Bronchial epithelial cell (primary cell): ENCODE data around the gene COL4A1. TPM values are rescaled to one million over a fixed set of nuclear protein-coding genes. Genes with fewer than 3 reads are reported as not detected.
"Not testable (repeated sequence)": the region's sequence is repeated elsewhere in the genome, so short reads cannot be mapped to it uniquely, and the experiment has no call there.

Experiments
- DNase-seq: peaks from one replicate; pipeline ENCODE4 v3.0.0-alpha.2; 2010; ENCODE audit warnings: low read depth
- FAIRE-seq: peaks from 2 replicates; lab custom pipeline; 2011; peaks lifted over from hg19 to GRCh38; lab: Jason Lieb, UNC
- H3K27me3 ChIP-seq: 2 replicates; pipeline ENCODE4 v1.5.1; 2011; ENCODE audit warnings: low read length; ENCODE audit not compliant: control insufficient read depth, insufficient read depth
- H3K36me3 ChIP-seq: 2 replicates; pipeline ENCODE4 v1.5.1; 2011; ENCODE audit warnings: low read length; ENCODE audit not compliant: control insufficient read depth, insufficient read depth
- H3K4me3 ChIP-seq: 2 replicates; pipeline ENCODE4 v1.5.1; 2011; ENCODE audit warnings: mild to moderate bottlenecking, low read depth, low read length, control low read depth
- CTCF ChIP-seq: IDR thresholded peaks from 2 replicates; pipeline ENCODE4 v1.5.1; 2011; ENCODE audit warnings: mild to moderate bottlenecking, moderate library complexity, low read length, control low read depth, inconsistent platforms; ENCODE audit not compliant: insufficient read depth, severe bottlenecking
- total RNA-seq: library from RNA; depleted of rRNA; stranded (reverse); fragments of >200 nt; gene quantifications from 2 replicates; pipeline ENCODE4 v1.2.1, GENCODE V29; 2014

COL4A1 gene
- total RNA-seq, 1 donor from 2014 or later, result 7.4 TPM

- no peak for FAIRE-seq
- Histone ChIP-seq H3K27me3 (no peaks in the 10 kb centered on the region), H3K36me3 (no peaks in the 10 kb centered on the region), H3K4me3 (no peak overlapping the region)
- no peak for DNase-seq
- no peak for TF ChIP-seq CTCF
Measured at GRCh38 chr13:110322126-110322827, 15.3 kb upstream of the COL4A1 start.

- not testable (repeated sequence) for DNase-seq, H3K4me3 ChIP-seq, FAIRE-seq, H3K36me3 ChIP-seq, H3K27me3 ChIP-seq
Measured at GRCh38 chr13:110321573-110321972, 14.6 kb upstream of the COL4A1 start.

- FAIRE-seq (no peak), DNase-seq (no peak)
- TF ChIP-seq CTCF, result no peak
- no peak overlapping the region for H3K4me3 ChIP-seq
- no peaks in the 10 kb centered on the region for H3K36me3 ChIP-seq
- no peaks in the 10 kb centered on the region for H3K27me3 ChIP-seq
Measured at GRCh38 chr13:110320645-110321044, 13.7 kb upstream of the COL4A1 start.

GRCh38 chr13:110319774-110320509, 13.0 kb upstream of the COL4A1 start:
- no peaks in the 10 kb centered on the region for H3K27me3 ChIP-seq
- FAIRE-seq (no peak), DNase-seq (peak; percentile 92)
- H3K4me3 ChIP-seq, result no peak overlapping the region
- H3K36me3 ChIP-seq, result no peaks in the 10 kb centered on the region
- no peak for TF ChIP-seq CTCF

GRCh38 chr13:110319397-110319773, 12.4 kb upstream of the COL4A1 start:
- FAIRE-seq (no peak), DNase-seq (no peak)
- H3K27me3 ChIP-seq, result no peaks in the 10 kb centered on the region
- no peaks in the 10 kb centered on the region for H3K36me3 ChIP-seq
- no peak overlapping the region for H3K4me3 ChIP-seq
- no peak for TF ChIP-seq CTCF

- Histone ChIP-seq H3K27me3 (no peaks in the 10 kb centered on the region), H3K36me3 (no peaks in the 10 kb centered on the region), H3K4me3 (no peak overlapping the region)
- no peak for TF ChIP-seq CTCF
- DNase-seq (no peak), FAIRE-seq (no peak)
Measured at GRCh38 chr13:110318920-110319319, 12.0 kb upstream of the COL4A1 start.
